Smooth muscle cell (in vitro differentiated cells): ENCODE measurements around the gene CTIF. TPM values are rescaled to one million over a fixed set of nuclear protein-coding genes. Genes with fewer than 3 reads are reported as not detected.

Source experiments
- DNase-seq: peaks from one replicate; lab custom pipeline; 2025; ENCODE audit not compliant: unreplicated experiment; lab: John Stamatoyannopoulos, UW
- H2AFZ ChIP-seq: fragments of 200-600 bp; sonication (generic); 2 replicates; pipeline ENCODE4 v1.6.0; 2016; ENCODE audit warnings: antibody characterized with exemption, low read depth, mild to moderate bottlenecking
- H3F3A ChIP-seq: fragments of 200-600 bp; sonication (generic); 2 replicates; pipeline ENCODE4 v1.6.0; 2017; ENCODE audit warnings: antibody characterized with exemption, low read depth
- H3K27ac ChIP-seq: fragments of 200-600 bp; sonication (generic); 2 replicates; pipeline ENCODE4 v1.5.1; 2016; ENCODE audit warnings: low read depth, mild to moderate bottlenecking
- H3K27me3 ChIP-seq: fragments of 200-600 bp; sonication (generic); 2 replicates; pipeline ENCODE4 v1.6.1; 2016; ENCODE audit warnings: low read depth, mild to moderate bottlenecking
- H3K36me3 ChIP-seq: fragments of 200-600 bp; sonication (generic); 2 replicates; pipeline ENCODE4 v1.5.1; 2016; ENCODE audit warnings: low read depth
- H3K4me1 ChIP-seq: fragments of 200-600 bp; sonication (generic); 2 replicates; pipeline ENCODE4 v1.5.1; 2016; ENCODE audit warnings: low read depth
- H3K4me2 ChIP-seq: fragments of 200-600 bp; sonication (generic); 2 replicates; pipeline ENCODE4 v1.6.0; 2016; ENCODE audit warnings: mild to moderate bottlenecking
- H3K4me3 ChIP-seq: fragments of 200-600 bp; sonication (generic); 2 replicates; pipeline ENCODE4 v1.5.1; 2016; ENCODE audit warnings: mild to moderate bottlenecking
- H3K79me2 ChIP-seq: fragments of 200-600 bp; sonication (generic); 2 replicates; pipeline ENCODE4 v1.6.0; 2016; ENCODE audit warnings: low read depth, mild to moderate bottlenecking
- H3K9ac ChIP-seq: fragments of 200-600 bp; sonication (generic); 2 replicates; pipeline ENCODE4 v1.6.0; 2016; ENCODE audit warnings: low read depth
- H3K9me3 ChIP-seq: fragments of 200-600 bp; sonication (generic); replicated peaks from 2 replicates; pipeline ENCODE4 v1.5.1; 2016; ENCODE audit warnings: low read depth
- H4K20me1 ChIP-seq: fragments of 200-600 bp; sonication (generic); 2 replicates; pipeline ENCODE4 v1.6.0; 2016; ENCODE audit warnings: low read depth
- WGBS: methylation state at CpG from one replicate; pipeline ENCODE4 v1.1.7; 2016; ENCODE audit warnings: low lambda C conversion rate; 5-methylcytosine and 5-hydroxymethylcytosine counted together
- polyA plus RNA-seq: library from polyadenylated mRNA; unstranded; fragments of >200 nt; fragmentation: Nextera tagmentation; extraction: Ambion mirVana; gene quantifications from 2 replicates; pipeline ENCODE4 v1.2.1, GENCODE V29; 2016
- total RNA-seq: library from RNA; depleted of rRNA; stranded (reverse); fragments of >200 nt; gene quantifications from 2 replicates; pipeline ENCODE4 v1.2.3, GENCODE V29; 2014
- TF ChIP-seq, protein P1 (sequence below): fragments of 200-600 bp; sonication (generic); IDR thresholded peaks from 2 replicates; pipeline ENCODE4 v1.5.1; 2017; ENCODE audit warnings: borderline replicate concordance, mild to moderate bottlenecking, antibody characterized with exemption; ENCODE audit not compliant: insufficient read depth, poor library complexity, severe bottlenecking

The CTIF gene
- total and polyA plus RNA-seq, 2 experiments from 2014 or later: 22.2 to 25.3 TPM

- peaks cover 17% of the 10 kb centered on the region for H3F3A ChIP-seq
- WGBS: 77% methylated on average over 3 of the region's 3 CpGs
- H2AFZ ChIP-seq: no peak overlapping the region
- H3K9me3 ChIP-seq: no peaks in the 10 kb centered on the region
- peaks cover 53% of the 10 kb centered on the region for H3K4me1 ChIP-seq
- H4K20me1 ChIP-seq: peaks cover 53% of the 10 kb centered on the region
- no peaks in the 10 kb centered on the region for H3K27me3 ChIP-seq
- H3K9ac ChIP-seq: no peak overlapping the region
- peaks cover 55% of the 10 kb centered on the region for H3K79me2 ChIP-seq
- no peak overlapping the region for H3K4me2 ChIP-seq
- TF ChIP-seq, protein P1, sequence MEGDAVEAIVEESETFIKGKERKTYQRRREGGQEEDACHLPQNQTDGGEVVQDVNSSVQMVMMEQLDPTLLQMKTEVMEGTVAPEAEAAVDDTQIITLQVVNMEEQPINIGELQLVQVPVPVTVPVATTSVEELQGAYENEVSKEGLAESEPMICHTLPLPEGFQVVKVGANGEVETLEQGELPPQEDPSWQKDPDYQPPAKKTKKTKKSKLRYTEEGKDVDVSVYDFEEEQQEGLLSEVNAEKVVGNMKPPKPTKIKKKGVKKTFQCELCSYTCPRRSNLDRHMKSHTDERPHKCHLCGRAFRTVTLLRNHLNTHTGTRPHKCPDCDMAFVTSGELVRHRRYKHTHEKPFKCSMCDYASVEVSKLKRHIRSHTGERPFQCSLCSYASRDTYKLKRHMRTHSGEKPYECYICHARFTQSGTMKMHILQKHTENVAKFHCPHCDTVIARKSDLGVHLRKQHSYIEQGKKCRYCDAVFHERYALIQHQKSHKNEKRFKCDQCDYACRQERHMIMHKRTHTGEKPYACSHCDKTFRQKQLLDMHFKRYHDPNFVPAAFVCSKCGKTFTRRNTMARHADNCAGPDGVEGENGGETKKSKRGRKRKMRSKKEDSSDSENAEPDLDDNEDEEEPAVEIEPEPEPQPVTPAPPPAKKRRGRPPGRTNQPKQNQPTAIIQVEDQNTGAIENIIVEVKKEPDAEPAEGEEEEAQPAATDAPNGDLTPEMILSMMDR: no peak
- H3K4me3 ChIP-seq: no peak overlapping the region
- no peaks in the 10 kb centered on the region for H3K36me3 ChIP-seq
- H3K27ac ChIP-seq: no peak overlapping the region
- DNase-seq: no peak
Observed at GRCh38 chr18:48602759-48603390, 64.0 kb downstream of the CTIF start.

GRCh38 chr18:48605408-48605845 is 66.6 kb downstream of the CTIF start:
- no peak for DNase-seq
- TF ChIP-seq, protein P1: no peak
- Histone ChIP-seq H3K9ac (no peak overlapping the region), H3K36me3 (no peaks in the 10 kb centered on the region), H3K4me3 (no peak overlapping the region), H3K4me1 (peaks cover 31% of the 10 kb centered on the region), H4K20me1 (peaks cover 66% of the 10 kb centered on the region), H3K9me3 (no peaks in the 10 kb centered on the region), H3K27me3 (no peaks in the 10 kb centered on the region), H3K27ac (peak overlapping the region; percentile 5), H3K4me2 (peak overlapping the region; percentile 50), H3F3A (peaks cover 13% of the 10 kb centered on the region), H3K79me2 (peaks cover 54% of the 10 kb centered on the region), H2AFZ (no peak overlapping the region)
- 37% methylated on average over 3 of the region's 3 CpGs for WGBS

GRCh38 chr18:48607056-48607984 is 68.5 kb downstream of the CTIF start:
- peak overlapping the region; percentile 77 for H3K4me2 ChIP-seq
- H4K20me1 ChIP-seq: peaks cover 81% of the 10 kb centered on the region
- TF ChIP-seq, protein P1: no peak

More at GRCh38 chr18:48607056-48607984, 68.5 kb downstream of the CTIF start:
- Histone ChIP-seq H3K36me3 (no peaks in the 10 kb centered on the region), H3K9me3 (no peaks in the 10 kb centered on the region), H3K27me3 (no peaks in the 10 kb centered on the region), H3K4me1 (peaks cover 18% of the 10 kb centered on the region), H3F3A (peaks cover 13% of the 10 kb centered on the region), H3K9ac (no peak overlapping the region), H3K4me3 (no peak overlapping the region), H2AFZ (no peak overlapping the region), H3K79me2 (peaks cover 56% of the 10 kb centered on the region), H3K27ac (no peak overlapping the region)
- 43% methylated on average over 8 of the region's 8 CpGs for WGBS
- DNase-seq: peak; percentile 19
